HepG2 (cell line): ENCODE results near the gene WNT5B. TPM values are rescaled to one million over a fixed set of nuclear protein-coding genes. Genes with fewer than 3 reads are reported as not detected.

Experiments
- BHLHE40 ChIP-seq: IDR thresholded peaks from 2 replicates; pipeline ENCODE4 v1.6.1; 2011; ENCODE audit warnings: low read length, improper control_type of control experiment
- KLF6 ChIP-seq: IDR thresholded peaks from 2 replicates; pipeline ENCODE4 v1.8.0; 2016; ENCODE audit warnings: missing biosample characterization, missing genetic modification reagents
- MIER2 ChIP-seq: IDR thresholded peaks from 2 replicates; pipeline ENCODE4 v1.6.1; 2016; ENCODE audit warnings: missing biosample characterization, missing genetic modification reagents
- ZNF205 ChIP-seq: IDR thresholded peaks from 2 replicates; pipeline ENCODE4 v1.6.1; 2018; ENCODE audit warnings: missing biosample characterization, missing genetic modification reagents
- polyA plus RNA-seq, 8 experiments: library from polyadenylated mRNA; depleted of rRNA in 3 of 8; stranded (reverse) in 7 of 8; unstranded in 1 of 8; fragments of >200 nt; fragmentation: Illumina TruSeq in 4 of 8; extraction: Trizol in 4 of 8; gene quantifications; 2 replicates each; pipeline versions ENCODE4 v1.2.1 to v1.2.3, GENCODE V29; 2011 to 2016; ENCODE audit warnings: low read depth in 4 of 8, missing spikeins in 1 of 8, mixed read lengths in 1 of 8; ENCODE audit not compliant: insufficient read depth in 1 of 8
- total RNA-seq, 5 experiments: library from RNA; depleted of rRNA; stranded (reverse); fragments of >200 nt; fragmentation: Illumina TruSeq; extraction: Trizol; gene quantifications; 2 replicates each; pipeline ENCODE4 v1.2.3, GENCODE V29; 2016; ENCODE audit warnings: low read depth in 1 of 5
- TF ChIP-seq, protein P1 (sequence below): sonication (generic); formaldehyde crosslinking; IDR thresholded peaks from 2 replicates; pipeline ENCODE4 v1.4.0; 2020; ENCODE audit warnings: missing genetic modification reagents, borderline replicate concordance
- TF ChIP-seq, protein P2 (sequence below): IDR thresholded peaks from 2 replicates; pipeline ENCODE4 v1.6.1; 2016; ENCODE audit warnings: low read depth, missing genetic modification reagents, missing compliant biosample characterization

The WNT5B gene
- total and polyA plus RNA-seq, 2 of the 13 experiments (the other 11 are each of a cell fraction or from before 2014, with no cell fraction given) = 0.04 TPM; not detected in 1

GRCh38 chr12:1666215-1666614, 37.2 kb downstream of the WNT5B start (continued):
- TF ChIP-seq, protein P1, sequence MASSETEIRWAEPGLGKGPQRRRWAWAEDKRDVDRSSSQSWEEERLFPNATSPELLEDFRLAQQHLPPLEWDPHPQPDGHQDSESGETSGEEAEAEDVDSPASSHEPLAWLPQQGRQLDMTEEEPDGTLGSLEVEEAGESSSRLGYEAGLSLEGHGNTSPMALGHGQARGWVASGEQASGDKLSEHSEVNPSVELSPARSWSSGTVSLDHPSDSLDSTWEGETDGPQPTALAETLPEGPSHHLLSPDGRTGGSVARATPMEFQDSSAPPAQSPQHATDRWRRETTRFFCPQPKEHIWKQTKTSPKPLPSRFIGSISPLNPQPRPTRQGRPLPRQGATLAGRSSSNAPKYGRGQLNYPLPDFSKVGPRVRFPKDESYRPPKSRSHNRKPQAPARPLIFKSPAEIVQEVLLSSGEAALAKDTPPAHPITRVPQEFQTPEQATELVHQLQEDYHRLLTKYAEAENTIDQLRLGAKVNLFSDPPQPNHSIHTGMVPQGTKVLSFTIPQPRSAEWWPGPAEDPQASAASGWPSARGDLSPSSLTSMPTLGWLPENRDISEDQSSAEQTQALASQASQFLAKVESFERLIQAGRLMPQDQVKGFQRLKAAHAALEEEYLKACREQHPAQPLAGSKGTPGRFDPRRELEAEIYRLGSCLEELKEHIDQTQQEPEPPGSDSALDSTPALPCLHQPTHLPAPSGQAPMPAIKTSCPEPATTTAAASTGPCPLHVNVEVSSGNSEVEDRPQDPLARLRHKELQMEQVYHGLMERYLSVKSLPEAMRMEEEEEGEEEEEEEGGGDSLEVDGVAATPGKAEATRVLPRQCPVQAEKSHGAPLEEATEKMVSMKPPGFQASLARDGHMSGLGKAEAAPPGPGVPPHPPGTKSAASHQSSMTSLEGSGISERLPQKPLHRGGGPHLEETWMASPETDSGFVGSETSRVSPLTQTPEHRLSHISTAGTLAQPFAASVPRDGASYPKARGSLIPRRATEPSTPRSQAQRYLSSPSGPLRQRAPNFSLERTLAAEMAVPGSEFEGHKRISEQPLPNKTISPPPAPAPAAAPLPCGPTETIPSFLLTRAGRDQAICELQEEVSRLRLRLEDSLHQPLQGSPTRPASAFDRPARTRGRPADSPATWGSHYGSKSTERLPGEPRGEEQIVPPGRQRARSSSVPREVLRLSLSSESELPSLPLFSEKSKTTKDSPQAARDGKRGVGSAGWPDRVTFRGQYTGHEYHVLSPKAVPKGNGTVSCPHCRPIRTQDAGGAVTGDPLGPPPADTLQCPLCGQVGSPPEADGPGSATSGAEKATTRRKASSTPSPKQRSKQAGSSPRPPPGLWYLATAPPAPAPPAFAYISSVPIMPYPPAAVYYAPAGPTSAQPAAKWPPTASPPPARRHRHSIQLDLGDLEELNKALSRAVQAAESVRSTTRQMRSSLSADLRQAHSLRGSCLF (CRISPR knock-in tag) = no peak
- TF ChIP-seq KLF6 (CRISPR knock-in tag) (no peak), ZNF205 (no peak), BHLHE40 (no peak), MIER2 (CRISPR knock-in tag) (no peak)
- TF ChIP-seq, protein P2, sequence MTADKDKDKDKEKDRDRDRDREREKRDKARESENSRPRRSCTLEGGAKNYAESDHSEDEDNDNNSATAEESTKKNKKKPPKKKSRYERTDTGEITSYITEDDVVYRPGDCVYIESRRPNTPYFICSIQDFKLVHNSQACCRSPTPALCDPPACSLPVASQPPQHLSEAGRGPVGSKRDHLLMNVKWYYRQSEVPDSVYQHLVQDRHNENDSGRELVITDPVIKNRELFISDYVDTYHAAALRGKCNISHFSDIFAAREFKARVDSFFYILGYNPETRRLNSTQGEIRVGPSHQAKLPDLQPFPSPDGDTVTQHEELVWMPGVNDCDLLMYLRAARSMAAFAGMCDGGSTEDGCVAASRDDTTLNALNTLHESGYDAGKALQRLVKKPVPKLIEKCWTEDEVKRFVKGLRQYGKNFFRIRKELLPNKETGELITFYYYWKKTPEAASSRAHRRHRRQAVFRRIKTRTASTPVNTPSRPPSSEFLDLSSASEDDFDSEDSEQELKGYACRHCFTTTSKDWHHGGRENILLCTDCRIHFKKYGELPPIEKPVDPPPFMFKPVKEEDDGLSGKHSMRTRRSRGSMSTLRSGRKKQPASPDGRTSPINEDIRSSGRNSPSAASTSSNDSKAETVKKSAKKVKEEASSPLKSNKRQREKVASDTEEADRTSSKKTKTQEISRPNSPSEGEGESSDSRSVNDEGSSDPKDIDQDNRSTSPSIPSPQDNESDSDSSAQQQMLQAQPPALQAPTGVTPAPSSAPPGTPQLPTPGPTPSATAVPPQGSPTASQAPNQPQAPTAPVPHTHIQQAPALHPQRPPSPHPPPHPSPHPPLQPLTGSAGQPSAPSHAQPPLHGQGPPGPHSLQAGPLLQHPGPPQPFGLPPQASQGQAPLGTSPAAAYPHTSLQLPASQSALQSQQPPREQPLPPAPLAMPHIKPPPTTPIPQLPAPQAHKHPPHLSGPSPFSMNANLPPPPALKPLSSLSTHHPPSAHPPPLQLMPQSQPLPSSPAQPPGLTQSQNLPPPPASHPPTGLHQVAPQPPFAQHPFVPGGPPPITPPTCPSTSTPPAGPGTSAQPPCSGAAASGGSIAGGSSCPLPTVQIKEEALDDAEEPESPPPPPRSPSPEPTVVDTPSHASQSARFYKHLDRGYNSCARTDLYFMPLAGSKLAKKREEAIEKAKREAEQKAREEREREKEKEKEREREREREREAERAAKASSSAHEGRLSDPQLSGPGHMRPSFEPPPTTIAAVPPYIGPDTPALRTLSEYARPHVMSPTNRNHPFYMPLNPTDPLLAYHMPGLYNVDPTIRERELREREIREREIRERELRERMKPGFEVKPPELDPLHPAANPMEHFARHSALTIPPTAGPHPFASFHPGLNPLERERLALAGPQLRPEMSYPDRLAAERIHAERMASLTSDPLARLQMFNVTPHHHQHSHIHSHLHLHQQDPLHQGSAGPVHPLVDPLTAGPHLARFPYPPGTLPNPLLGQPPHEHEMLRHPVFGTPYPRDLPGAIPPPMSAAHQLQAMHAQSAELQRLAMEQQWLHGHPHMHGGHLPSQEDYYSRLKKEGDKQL (CRISPR knock-in tag) = no peak
- TF ChIP-seq, all 625 proteins: peak for 12
